OCI-LY1 (cell line): ENCODE data around the gene HDDC3.
"Not testable (repeated sequence)": the region's sequence is repeated elsewhere in the genome, so short reads cannot be mapped to it uniquely, and the experiment has no call there.

Experiments used
- H2AFZ ChIP-seq: fragments of 200-600 bp; sonication (generic), shearing (Covaris generic); 2 replicates; pipeline ENCODE4 v1.6.0; 2014; ENCODE audit warnings: antibody characterized with exemption, mild to moderate bottlenecking, low read length
- H3F3A ChIP-seq: fragments of 200-600 bp; sonication (generic), shearing (Covaris generic); 2 replicates; pipeline ENCODE4 v1.6.0; 2014; ENCODE audit warnings: mild to moderate bottlenecking, antibody characterized with exemption, low read length, moderate library complexity; ENCODE audit not compliant: insufficient read depth
- H3K27ac ChIP-seq: fragments of 200-600 bp; sonication (generic); 2 replicates; pipeline ENCODE4 v1.5.1; 2014; ENCODE audit warnings: low read length, mixed run types, mild to moderate bottlenecking, low read depth; ENCODE audit not compliant: poor library complexity, severe bottlenecking
- H3K27me3 ChIP-seq: fragments of 200-600 bp; sonication (generic); 2 replicates; pipeline ENCODE4 v1.6.0; 2014; ENCODE audit warnings: antibody characterized with exemption, mild to moderate bottlenecking, low read length, moderate library complexity; ENCODE audit not compliant: insufficient read depth
- H3K36me3 ChIP-seq: fragments of 200-600 bp; sonication (generic); 2 replicates; pipeline ENCODE4 v1.6.1; 2014; ENCODE audit warnings: mild to moderate bottlenecking, antibody characterized with exemption, low read length, moderate library complexity, mixed read lengths; ENCODE audit not compliant: insufficient read depth
- H3K4me1 ChIP-seq: fragments of 200-600 bp; sonication (generic); 2 replicates; pipeline ENCODE4 v1.5.1; 2014; ENCODE audit warnings: mild to moderate bottlenecking, low read length, moderate library complexity; ENCODE audit not compliant: insufficient read depth, severe bottlenecking
- H3K4me2 ChIP-seq: fragments of 200-600 bp; sonication (generic), shearing (Covaris generic); 2 replicates; pipeline ENCODE4 v1.6.1; 2014; ENCODE audit warnings: low read length
- H3K4me3 ChIP-seq: fragments of 200-600 bp; sonication (generic); 2 replicates; pipeline ENCODE4 v1.5.1; 2014; ENCODE audit warnings: low read length, low read depth, mild to moderate bottlenecking, mixed read lengths; ENCODE audit not compliant: poor library complexity, severe bottlenecking
- H3K79me2 ChIP-seq: fragments of 200-600 bp; shearing (Covaris generic); 2 replicates; pipeline ENCODE4 v1.6.1; 2016; ENCODE audit warnings: mixed run types, low read length, mixed read lengths; ENCODE audit not compliant: insufficient read depth
- H3K9ac ChIP-seq: fragments of 200-600 bp; sonication (generic), shearing (Covaris generic); 2 replicates; pipeline ENCODE4 v1.6.1; 2014; ENCODE audit warnings: mild to moderate bottlenecking, low read length, mixed read lengths
- H3K9me2 ChIP-seq: fragments of 200-600 bp; sonication (generic), shearing (Covaris generic); 2 replicates; pipeline ENCODE4 v1.6.1; 2014; ENCODE audit warnings: low read depth, mild to moderate bottlenecking, low read length, mixed read lengths
- H3K9me3 ChIP-seq: fragments of 200-600 bp; shearing (Covaris generic); 2 replicates; pipeline ENCODE4 v1.6.1; 2014; ENCODE audit warnings: low read length, mixed read lengths
- H4K20me1 ChIP-seq: fragments of 200-600 bp; sonication (generic), shearing (Covaris generic); 2 replicates; pipeline ENCODE4 v1.6.0; 2016; ENCODE audit warnings: mild to moderate bottlenecking, low read length; ENCODE audit not compliant: insufficient read depth
- CTCF ChIP-seq: fragments of 200-600 bp; sonication (generic), shearing (Covaris generic); IDR thresholded peaks from 2 replicates; pipeline ENCODE4 v1.5.1; 2017; ENCODE audit warnings: mild to moderate bottlenecking, antibody characterized with exemption, low read length, moderate library complexity, mixed read lengths
- EZH2 ChIP-seq: fragments of 200-600 bp; sonication (generic), shearing (Covaris generic); IDR thresholded peaks from 2 replicates; pipeline ENCODE4 v1.8.0; 2017; ENCODE audit warnings: borderline replicate concordance, mixed run types, mild to moderate bottlenecking, antibody characterized with exemption, low read length, moderate library complexity, mixed read lengths

HDDC3 gene

GRCh38 chr15:90932660-90932991, 277 bp upstream of the HDDC3 start:
- Histone ChIP-seq H2AFZ (no peak overlapping the region), H3K4me1 (peaks cover 57% of the 10 kb centered on the region), H3K9me2 (no peaks in the 10 kb centered on the region), H4K20me1 (no peaks in the 10 kb centered on the region), H3K27me3 (no peaks in the 10 kb centered on the region), H3K4me2 (peak overlapping the region; percentile 95), H3K9me3 (no peaks in the 10 kb centered on the region), H3F3A (no peaks in the 10 kb centered on the region), H3K4me3 (peak overlapping the region; percentile 92), H3K9ac (peak overlapping the region; percentile 89), H3K79me2 (no peaks in the 10 kb centered on the region), H3K27ac (peak overlapping the region; percentile 34), H3K36me3 (peaks cover 4% of the 10 kb centered on the region; the same call in 1 of the 2 replicates)
- no peak for TF ChIP-seq EZH2

- no peaks in the 10 kb centered on the region for H3K9me2 ChIP-seq
- H3K4me3 ChIP-seq: peak overlapping the region; percentile 92
- peak overlapping the region; percentile 95 for H3K4me2 ChIP-seq
- no peaks in the 10 kb centered on the region for H4K20me1 ChIP-seq
- H3K9ac ChIP-seq: peak overlapping the region; percentile 89
- H3K27ac ChIP-seq: peak overlapping the region; percentile 90
- no peaks in the 10 kb centered on the region for H3K36me3 ChIP-seq
- no peaks in the 10 kb centered on the region for H3F3A ChIP-seq
- no peaks in the 10 kb centered on the region for H3K79me2 ChIP-seq
- H2AFZ ChIP-seq: no peak overlapping the region
- H3K27me3 ChIP-seq: no peaks in the 10 kb centered on the region
- H3K9me3 ChIP-seq: no peaks in the 10 kb centered on the region
- TF ChIP-seq EZH2 (no peak), CTCF (no peak)
- H3K4me1 ChIP-seq: peaks cover 50% of the 10 kb centered on the region
These were observed 848 bp downstream of the HDDC3 start for GRCh38 chr15:90931575-90931827.

GRCh38 chr15:90930861-90931574, 1.3 kb downstream of the HDDC3 start:
- Histone ChIP-seq H3K9me2 (no peaks in the 10 kb centered on the region), H3K79me2 (no peaks in the 10 kb centered on the region), H3F3A (no peaks in the 10 kb centered on the region), H3K4me2 (peak overlapping the region; percentile 95), H3K4me3 (peak overlapping the region; percentile 92), H3K27ac (peak overlapping the region; percentile 90), H2AFZ (no peak overlapping the region), H3K9me3 (no peaks in the 10 kb centered on the region), H3K36me3 (no peaks in the 10 kb centered on the region), H4K20me1 (no peaks in the 10 kb centered on the region), H3K9ac (peak overlapping the region; percentile 89), H3K27me3 (no peaks in the 10 kb centered on the region), H3K4me1 (peaks cover 46% of the 10 kb centered on the region)
- no peak for TF ChIP-seq CTCF
- no peak for TF ChIP-seq EZH2

GRCh38 chr15:90929246-90930019, 2.9 kb downstream of the HDDC3 start:
- Histone ChIP-seq H3K9ac (peak overlapping the region; percentile 89), H3K36me3 (no peaks in the 10 kb centered on the region), H3F3A (no peaks in the 10 kb centered on the region), H3K4me2 (peak overlapping the region; percentile 95), H3K4me3 (peak overlapping the region; percentile 92), H3K27ac (peak overlapping the region; percentile 90), H2AFZ (peak overlapping the region; percentile 43), H3K9me2 (no peaks in the 10 kb centered on the region), H3K9me3 (no peaks in the 10 kb centered on the region), H3K4me1 (peaks cover 37% of the 10 kb centered on the region), H3K79me2 (no peaks in the 10 kb centered on the region), H3K27me3 (no peaks in the 10 kb centered on the region), H4K20me1 (no peaks in the 10 kb centered on the region)
- TF ChIP-seq EZH2: no peak
- no peak for TF ChIP-seq CTCF

GRCh38 chr15:90928106-90928505, 4.2 kb downstream of the HDDC3 start:
- H3K36me3 ChIP-seq, H3K27me3 ChIP-seq, H4K20me1 ChIP-seq, H3K79me2 ChIP-seq, H2AFZ ChIP-seq, H3K4me2 ChIP-seq, H3F3A ChIP-seq, H3K9me3 ChIP-seq, H3K9me2 ChIP-seq, H3K4me3 ChIP-seq: not testable (repeated sequence)
- peak overlapping the region; percentile 43 for H3K27ac ChIP-seq
- peak overlapping the region; percentile 22; the same call in 1 of the 2 replicates for H3K9ac ChIP-seq
- peaks cover 31% of the 10 kb centered on the region for H3K4me1 ChIP-seq
